ENCODE results near the gene XPR1.

GRCh38 chr1:180640531-180640949 is 8.7 kb downstream of the XPR1 start:
- TF ChIP-seq CTCF (IDR thresholded peaks at IDR 0.05; ENCODE audit: low read depth, low read length, poor library complexity, severe bottlenecking): no peak
- no peak for TF ChIP-seq EZH2phosphoT487 (IDR thresholded peaks at IDR 0.05; ENCODE audit: borderline replicate concordance, low read length)

Measured in DOHH2 (cell line).